Measurements from ENCODE around the gene SLC39A11.
A peak's percentile ranks its signal among the peaks of the same experiment; 100 is the strongest.

Gene SLC39A11

GRCh38 chr17:72614476-72614870 is 478.0 kb downstream of the SLC39A11 start:
- H3K27ac ChIP-seq (ENCODE audit: low read depth, low read length): peak overlapping the region; percentile 72
- no peak overlapping the region for H3K9ac ChIP-seq (ENCODE audit: low read depth, low read length)
- H3K27me3 ChIP-seq (ENCODE audit: control insufficient read depth, insufficient read depth, low read length): 0 out of 2 replicates have a peak, but pooled peaks cover 5% of the 10 kb centered on the region
- H3K4me3 ChIP-seq (ENCODE audit: low read depth, low read length): no peak overlapping the region
- H3K9me3 ChIP-seq (ENCODE audit: control insufficient read depth, insufficient read depth, low read length): no peaks in the 10 kb centered on the region
- H3K36me3 ChIP-seq (ENCODE audit: control insufficient read depth, insufficient read depth, low read length): no peaks in the 10 kb centered on the region
- H3K4me1 ChIP-seq (ENCODE audit: control insufficient read depth, insufficient read depth, low read length): peaks cover 13% of the 10 kb centered on the region; the same call in 1 of the 2 replicates

- Histone ChIP-seq H3K9ac (ENCODE audit: low read depth, low read length) (no peak overlapping the region), H3K4me3 (ENCODE audit: low read depth, low read length) (no peak overlapping the region), H3K27me3 (ENCODE audit: control insufficient read depth, insufficient read depth, low read length) (0 out of 2 replicates have a peak, but pooled peaks cover 5% of the 10 kb centered on the region), H3K4me1 (ENCODE audit: control insufficient read depth, insufficient read depth, low read length) (peaks cover 13% of the 10 kb centered on the region; the same call in 1 of the 2 replicates), H3K9me3 (ENCODE audit: control insufficient read depth, insufficient read depth, low read length) (no peaks in the 10 kb centered on the region), H3K36me3 (ENCODE audit: control insufficient read depth, insufficient read depth, low read length) (no peaks in the 10 kb centered on the region), H3K27ac (ENCODE audit: low read depth, low read length) (no peak overlapping the region)
These were observed 478.6 kb downstream of the SLC39A11 start for GRCh38 chr17:72613806-72614292.

- no peak overlapping the region for H3K27ac ChIP-seq (ENCODE audit: low read depth, low read length)
- H3K4me1 ChIP-seq (ENCODE audit: control insufficient read depth, insufficient read depth, low read length): peaks cover 13% of the 10 kb centered on the region; the same call in 1 of the 2 replicates
- H3K4me3 ChIP-seq (ENCODE audit: low read depth, low read length): no peak overlapping the region
- H3K27me3 ChIP-seq (ENCODE audit: control insufficient read depth, insufficient read depth, low read length): 0 out of 2 replicates have a peak, but pooled peaks cover 5% of the 10 kb centered on the region
- no peaks in the 10 kb centered on the region for H3K9me3 ChIP-seq (ENCODE audit: control insufficient read depth, insufficient read depth, low read length)
- H3K36me3 ChIP-seq (ENCODE audit: control insufficient read depth, insufficient read depth, low read length): no peaks in the 10 kb centered on the region
- H3K9ac ChIP-seq (ENCODE audit: low read depth, low read length): no peak overlapping the region
These were observed 479.1 kb downstream of the SLC39A11 start for GRCh38 chr17:72613396-72613795.

- H3K9me3 ChIP-seq (ENCODE audit: control insufficient read depth, insufficient read depth, low read length): no peaks in the 10 kb centered on the region
- H3K36me3 ChIP-seq (ENCODE audit: control insufficient read depth, insufficient read depth, low read length): no peaks in the 10 kb centered on the region
- 0 out of 2 replicates have a peak, but pooled peaks cover 5% of the 10 kb centered on the region for H3K27me3 ChIP-seq (ENCODE audit: control insufficient read depth, insufficient read depth, low read length)
- no peak overlapping the region for H3K9ac ChIP-seq (ENCODE audit: low read depth, low read length)
- peaks cover 13% of the 10 kb centered on the region; the same call in 1 of the 2 replicates for H3K4me1 ChIP-seq (ENCODE audit: control insufficient read depth, insufficient read depth, low read length)
- no peak overlapping the region for H3K27ac ChIP-seq (ENCODE audit: low read depth, low read length)
- H3K4me3 ChIP-seq (ENCODE audit: low read depth, low read length): no peak overlapping the region
These were observed 481.3 kb downstream of the SLC39A11 start for GRCh38 chr17:72611172-72611571.

DNA sequence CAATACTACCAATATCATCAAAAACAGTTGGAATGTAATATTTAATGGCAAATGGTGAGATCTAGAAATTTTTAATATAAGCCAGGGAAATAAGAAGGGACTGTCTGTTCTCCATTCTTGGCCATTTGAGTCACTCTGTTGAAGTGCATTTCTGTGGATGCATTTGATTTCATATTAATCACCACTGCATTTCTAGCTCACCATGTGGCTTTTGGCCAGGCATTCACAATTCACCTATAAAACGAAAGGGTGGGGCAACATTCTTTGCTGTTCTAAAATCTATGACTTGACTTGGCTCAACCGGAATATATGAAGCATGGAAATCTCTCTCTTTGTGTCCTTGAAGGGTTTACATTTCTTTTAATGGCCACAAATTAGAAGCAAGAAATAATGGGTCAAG is 483.0 kb downstream of the SLC39A11 start:
- Histone ChIP-seq H3K4me3 (ENCODE audit: low read depth, low read length) (no peak overlapping the region), H3K9ac (ENCODE audit: low read depth, low read length) (no peak overlapping the region), H3K36me3 (ENCODE audit: control insufficient read depth, insufficient read depth, low read length) (no peaks in the 10 kb centered on the region), H3K27ac (ENCODE audit: low read depth, low read length) (no peak overlapping the region), H3K9me3 (ENCODE audit: control insufficient read depth, insufficient read depth, low read length) (no peaks in the 10 kb centered on the region), H3K27me3 (ENCODE audit: control insufficient read depth, insufficient read depth, low read length) (0 out of 2 replicates have a peak, but pooled peaks cover 5% of the 10 kb centered on the region), H3K4me1 (ENCODE audit: control insufficient read depth, insufficient read depth, low read length) (peaks cover 9% of the 10 kb centered on the region; the same call in 1 of the 2 replicates)

DNA sequence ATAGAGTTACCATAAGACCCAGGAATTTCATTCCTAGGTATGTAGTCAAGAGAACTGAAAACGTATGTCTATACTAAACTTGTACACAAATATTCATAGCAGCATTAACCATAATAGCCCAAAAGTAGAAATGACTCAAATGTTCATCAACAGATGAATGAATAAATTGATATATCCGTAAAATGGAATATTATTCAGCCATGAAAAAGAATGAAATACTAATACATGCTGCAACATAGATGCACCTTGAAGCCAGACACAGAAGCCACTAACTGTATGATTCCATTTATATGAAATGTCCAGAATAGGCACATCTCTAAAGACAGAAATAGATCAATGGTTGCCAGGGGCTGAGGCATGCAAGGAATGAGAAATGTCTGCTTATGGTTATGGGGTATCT is 484.1 kb downstream of the SLC39A11 start:
- Histone ChIP-seq H3K27ac (ENCODE audit: low read depth, low read length) (no peak overlapping the region), H3K9ac (ENCODE audit: low read depth, low read length) (no peak overlapping the region), H3K27me3 (ENCODE audit: control insufficient read depth, insufficient read depth, low read length) (no peaks in the 10 kb centered on the region), H3K36me3 (ENCODE audit: control insufficient read depth, insufficient read depth, low read length) (no peaks in the 10 kb centered on the region), H3K9me3 (ENCODE audit: control insufficient read depth, insufficient read depth, low read length) (no peaks in the 10 kb centered on the region), H3K4me1 (ENCODE audit: control insufficient read depth, insufficient read depth, low read length) (peaks cover 6% of the 10 kb centered on the region; the same call in 1 of the 2 replicates), H3K4me3 (ENCODE audit: low read depth, low read length) (no peak overlapping the region)

- no peak overlapping the region for H3K9ac ChIP-seq (ENCODE audit: low read depth, low read length)
- peaks cover 11% of the 10 kb centered on the region for H3K4me1 ChIP-seq (ENCODE audit: control insufficient read depth, insufficient read depth, low read length)
- H3K27ac ChIP-seq (ENCODE audit: low read depth, low read length): no peak overlapping the region
- H3K36me3 ChIP-seq (ENCODE audit: control insufficient read depth, insufficient read depth, low read length): no peaks in the 10 kb centered on the region
- no peaks in the 10 kb centered on the region for H3K9me3 ChIP-seq (ENCODE audit: control insufficient read depth, insufficient read depth, low read length)
- H3K4me3 ChIP-seq (ENCODE audit: low read depth, low read length): no peak overlapping the region
- no peaks in the 10 kb centered on the region for H3K27me3 ChIP-seq (ENCODE audit: control insufficient read depth, insufficient read depth, low read length)
These were observed 485.8 kb downstream of the SLC39A11 start for GRCh38 chr17:72606656-72607055.

GRCh38 chr17:72605543-72605942 is 486.9 kb downstream of the SLC39A11 start:
- Histone ChIP-seq H3K9ac (ENCODE audit: low read depth, low read length) (no peak overlapping the region), H3K27ac (ENCODE audit: low read depth, low read length) (no peak overlapping the region), H3K4me1 (ENCODE audit: control insufficient read depth, insufficient read depth, low read length) (peaks cover 11% of the 10 kb centered on the region), H3K4me3 (ENCODE audit: low read depth, low read length) (no peak overlapping the region), H3K36me3 (ENCODE audit: control insufficient read depth, insufficient read depth, low read length) (no peaks in the 10 kb centered on the region), H3K9me3 (ENCODE audit: control insufficient read depth, insufficient read depth, low read length) (no peaks in the 10 kb centered on the region), H3K27me3 (ENCODE audit: control insufficient read depth, insufficient read depth, low read length) (no peaks in the 10 kb centered on the region)

- Histone ChIP-seq H3K4me3 (ENCODE audit: low read depth, low read length) (no peak overlapping the region), H3K27me3 (ENCODE audit: control insufficient read depth, insufficient read depth, low read length) (no peaks in the 10 kb centered on the region), H3K36me3 (ENCODE audit: control insufficient read depth, insufficient read depth, low read length) (no peaks in the 10 kb centered on the region), H3K27ac (ENCODE audit: low read depth, low read length) (no peak overlapping the region), H3K4me1 (ENCODE audit: control insufficient read depth, insufficient read depth, low read length) (peaks cover 11% of the 10 kb centered on the region), H3K9ac (ENCODE audit: low read depth, low read length) (no peak overlapping the region), H3K9me3 (ENCODE audit: control insufficient read depth, insufficient read depth, low read length) (no peaks in the 10 kb centered on the region)
These were observed 488.0 kb downstream of the SLC39A11 start for GRCh38 chr17:72604518-72604917.

DNA sequence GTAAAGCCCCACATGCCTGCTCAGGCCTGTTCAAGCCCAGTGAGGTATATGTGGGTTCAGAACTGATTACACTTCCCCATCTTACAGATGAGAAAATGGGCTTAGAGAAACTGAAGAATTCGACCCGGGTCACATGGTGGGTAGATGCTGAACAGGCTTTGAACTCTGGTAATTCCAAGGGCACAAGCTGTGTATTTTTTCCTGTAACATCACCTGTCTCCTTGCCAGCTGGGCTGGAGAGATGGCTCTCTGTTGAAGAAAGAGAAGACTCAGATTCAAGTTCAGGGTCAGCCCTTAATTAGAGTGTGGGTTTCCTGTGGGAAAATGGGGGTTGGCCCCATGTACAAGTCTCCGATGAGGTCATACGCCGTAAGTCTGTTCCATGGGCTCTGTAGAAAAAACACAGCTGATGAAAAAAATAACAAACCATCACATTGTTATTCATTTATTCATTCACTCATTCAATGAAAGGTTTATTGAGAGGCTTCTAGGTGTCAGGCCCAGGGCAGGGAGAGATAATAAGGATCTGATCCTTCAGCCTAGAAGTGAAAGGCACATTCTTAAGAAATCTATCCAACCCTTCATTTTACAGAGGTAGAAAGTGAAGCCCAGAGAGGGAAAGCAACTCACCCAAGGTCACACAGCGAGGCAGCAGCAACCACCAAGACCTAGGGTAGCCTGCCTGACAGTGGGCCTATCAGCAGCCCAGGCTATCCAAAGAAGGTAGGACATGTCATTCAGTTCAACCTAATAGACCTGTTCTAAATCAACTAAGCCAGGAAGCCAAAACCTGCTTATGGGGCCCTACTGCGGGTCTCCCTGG is 488.9 kb downstream of the SLC39A11 start:
- Histone ChIP-seq H3K36me3 (ENCODE audit: control insufficient read depth, insufficient read depth, low read length) (no peaks in the 10 kb centered on the region), H3K27me3 (ENCODE audit: control insufficient read depth, insufficient read depth, low read length) (no peaks in the 10 kb centered on the region), H3K9ac (ENCODE audit: low read depth, low read length) (no peak overlapping the region), H3K4me1 (ENCODE audit: control insufficient read depth, insufficient read depth, low read length) (peaks cover 11% of the 10 kb centered on the region), H3K9me3 (ENCODE audit: control insufficient read depth, insufficient read depth, low read length) (no peaks in the 10 kb centered on the region), H3K27ac (ENCODE audit: low read depth, low read length) (peak overlapping the region; percentile 22), H3K4me3 (ENCODE audit: low read depth, low read length) (peak overlapping the region; percentile 6; the same call in 1 of the 2 replicates)

All from HUES48 (cell line).